AG04449 (cell line): ENCODE data around the gene ZNF213.

ENCODE experiments used
- CTCF ChIA-PET: fragments of 350-600 bp; formaldehyde crosslinking; extraction: SDS; loops from one replicate; lab custom pipeline; 2021; ENCODE audit warnings: antibody characterized with exemption; lab: Yijun Ruan, JAX
- POLR2A ChIA-PET: fragments of 400-600, 350-600 bp; formaldehyde crosslinking; extraction: SDS; loops from one replicate; lab custom pipeline; 2020; ENCODE audit warnings: antibody characterized with exemption, inconsistent platforms; lab: Yijun Ruan, JAX
- DNase-seq: peaks from one replicate; pipeline ENCODE4 v3.0.0-alpha.2; 2010; ENCODE audit warnings: low read depth, low spot score
- H3K4me3 ChIP-seq: 2 replicates; pipeline ENCODE4 v1.5.1; 2011; ENCODE audit warnings: low read depth, mild to moderate bottlenecking, control low read depth, low read length
- CTCF ChIP-seq: IDR thresholded peaks from one replicate; pipeline ENCODE4 v1.5.1; 2011; ENCODE audit warnings: mild to moderate bottlenecking, moderate library complexity, low read length, control low read depth, inconsistent platforms; ENCODE audit not compliant: insufficient read depth; ENCODE audit errors: missing control alignments

Gene ZNF213

GRCh38 chr16:3095869-3096268 is 39.0 kb upstream of the ZNF213 start:
- TF ChIP-seq CTCF, result no peak
- CTCF ChIA-PET, result interaction anchor here (0.8 to 2.7 kb wide), 4 partner anchors 10 to 36 kb away, joined by 3 to 9 read pairs (median 4); no protein-coding TSS in a partner anchor

GRCh38 chr16:3096362-3096761 is 38.5 kb upstream of the ZNF213 start:
- POLR2A ChIA-PET, result no interaction called here
- no peak overlapping the region for H3K4me3 ChIP-seq
- DNase-seq, result no peak
- no peak for TF ChIP-seq CTCF
- CTCF ChIA-PET, result interaction anchor here (0.8 to 2.7 kb wide), 6 partner anchors 11 to 112 kb away, joined by 3 to 9 read pairs (median 4); no protein-coding TSS in a partner anchor

More at GRCh38 chr16:3095869-3096268, 39.0 kb upstream of the ZNF213 start:
- H3K4me3 ChIP-seq, result no peak overlapping the region
- no peak for DNase-seq
- POLR2A ChIA-PET, result no interaction called here

GRCh38 chr16:3097266-3097665 is 37.6 kb upstream of the ZNF213 start:
- POLR2A ChIA-PET, result no interaction called here
- H3K4me3 ChIP-seq, result no peak overlapping the region
- CTCF ChIA-PET, result interaction anchor here (0.8 to 2.7 kb wide), 8 partner anchors 16 to 113 kb away, joined by 3 to 14 read pairs (median 5); partner anchors contain the start of gene ZNF205
- TF ChIP-seq CTCF, result no peak
- DNase-seq, result no peak

GRCh38 chr16:3098459-3099394 is 36.1 kb upstream of the ZNF213 start, which contains the start of gene ZSCAN10:
Gene ZSCAN10, minus strand, starts transcription at chr16:3099294. Its CDS starts 6,357 bp downstream, at chr16:3092937.
- ChIA-PET CTCF (interaction anchor here (0.5 to 2.7 kb wide), 17 partner anchors 12 to 67 kb away, joined by 3 to 14 read pairs (median 4); partner anchors contain the start of genes IL32 and ZNF205), POLR2A (no interaction called here)
- H3K4me3 ChIP-seq, result peak within 1 kb of the TSS; percentile 33
- DNase-seq, result no peak
- no peak for TF ChIP-seq CTCF

- no peak for TF ChIP-seq CTCF
- DNase-seq, result no peak
- POLR2A ChIA-PET, result no interaction called here
- CTCF ChIA-PET, result interaction anchor here (0.8 to 2.7 kb wide), 9 partner anchors 12 to 67 kb away, joined by 3 to 11 read pairs (median 3); no protein-coding TSS in a partner anchor
- H3K4me3 ChIP-seq, result no peak overlapping the region
Observed at GRCh38 chr16:3099395-3099731, 35.5 kb upstream of the ZNF213 start.
